H1 (cell line): Measurements from ENCODE around the gene COPG1.

ENCODE experiments used
- BACH1 ChIP-seq: IDR thresholded peaks from 2 replicates; pipeline ENCODE4 v1.6.1; 2012; ENCODE audit warnings: low read length, improper control_type of control experiment
- CEBPB ChIP-seq: IDR thresholded peaks from 2 replicates; pipeline ENCODE4 v1.6.1; 2012; ENCODE audit warnings: low read depth, low read length
- EP300 ChIP-seq, 2 experiments: IDR thresholded peaks; 1 replicate in 1 of 2; 2 replicates in 1 of 2; pipeline ENCODE4 v1.6.1; 2011 to 2012; ENCODE audit warnings: low read depth in 2 of 2, low read length in 2 of 2, mild to moderate bottlenecking in 2 of 2, borderline replicate concordance in 1 of 2, inconsistent platforms in 1 of 2, moderate library complexity in 1 of 2
- EZH2 ChIP-seq: fragments of 200-600 bp; sonication (generic); IDR thresholded peaks from 2 replicates; pipeline ENCODE4 v1.7.1; 2012; ENCODE audit warnings: low read depth, mild to moderate bottlenecking, moderate library complexity, low read length, inconsistent platforms; ENCODE audit not compliant: severe bottlenecking
- POLR2A ChIP-seq, 2 experiments: IDR thresholded peaks; 1 replicate in 1 of 2; 2 replicates in 1 of 2; pipeline ENCODE4 v1.6.1; 2011; ENCODE audit warnings: low read depth in 2 of 2, low read length in 2 of 2, mild to moderate bottlenecking in 2 of 2; ENCODE audit errors: control extremely low read depth in 1 of 2
- POLR2AphosphoS5 ChIP-seq: IDR thresholded peaks from 2 replicates; pipeline ENCODE4 v1.6.1; 2011; ENCODE audit warnings: low read depth, low read length
- RAD21 ChIP-seq, 2 experiments: IDR thresholded peaks in 1 of 2; conservative IDR thresholded peaks in 1 of 2; 2 replicates each; pipeline ENCODE4 v1.6.1; 2011; ENCODE audit warnings: low read depth in 2 of 2, low read length in 2 of 2, improper control_type of control experiment in 1 of 2, inconsistent platforms in 1 of 2, mild to moderate bottlenecking in 1 of 2, moderate library complexity in 1 of 2
- RBBP5 ChIP-seq: IDR thresholded peaks from 2 replicates; pipeline ENCODE4 v1.7.1; 2012; ENCODE audit warnings: low read depth, mild to moderate bottlenecking, inconsistent platforms, low read length, moderate library complexity, borderline replicate concordance
- RFX5 ChIP-seq: IDR thresholded peaks from 2 replicates; pipeline ENCODE4 v1.6.1; 2011; ENCODE audit warnings: low read depth, low read length, improper control_type of control experiment, borderline replicate concordance
- RXRA ChIP-seq: IDR thresholded peaks from 2 replicates; pipeline ENCODE4 v1.6.1; 2011; ENCODE audit warnings: low read depth, mild to moderate bottlenecking, low read length, moderate library complexity; ENCODE audit not compliant: insufficient read depth
- SIN3A ChIP-seq, 2 experiments: IDR thresholded peaks in 1 of 2; conservative IDR thresholded peaks in 1 of 2; 2 replicates each; pipeline ENCODE4 v1.6.1; 2011 to 2012; ENCODE audit warnings: low read length in 2 of 2, improper control_type of control experiment in 1 of 2, low read depth in 1 of 2, mild to moderate bottlenecking in 1 of 2
- SP4 ChIP-seq: IDR thresholded peaks from 2 replicates; pipeline ENCODE4 v1.6.1; 2012; ENCODE audit warnings: low read length, inconsistent platforms
- TEAD4 ChIP-seq: IDR thresholded peaks from 2 replicates; pipeline ENCODE4 v1.6.1; 2012; ENCODE audit warnings: low read depth, low read length, inconsistent platforms, mixed read lengths
- TF ChIP-seq, protein P1 (sequence below), 3 experiments: IDR thresholded peaks; 1 replicate in 2 of 3; 2 replicates in 1 of 3; pipeline versions ENCODE4 v1.5.1 to v1.6.1; 2011; ENCODE audit warnings: low read length in 3 of 3, mild to moderate bottlenecking in 3 of 3, inconsistent platforms in 2 of 3, low read depth in 1 of 3, moderate library complexity in 1 of 3; ENCODE audit not compliant: insufficient read depth in 1 of 3; ENCODE audit errors: control extremely low read depth in 1 of 3

GRCh38 chr3:129281726-129282125, 32.3 kb downstream of the COPG1 start:
- TF ChIP-seq TEAD4 (no peak), EZH2 (no peak), RFX5 (no peak), POLR2AphosphoS5 (no peak), RBBP5 (no peak), POLR2A (IDR thresholded peaks at IDR 0.05; ENCODE audit: control extremely low read depth in 1 of 2, low read depth in 2 of 2, low read length in 2 of 2) (no peak), EP300 (IDR thresholded peaks at IDR 0.05; ENCODE audit: borderline replicate concordance in 1 of 2, low read depth in 2 of 2, low read length in 2 of 2) (no peak), RAD21 (IDR thresholded peaks at IDR 0.05 in 1 of 2, conservative IDR thresholded peaks at IDR 0.05 in 1 of 2; ENCODE audit: low read depth in 2 of 2, low read length in 2 of 2) (no peak), RXRA (no peak), SIN3A (conservative IDR thresholded peaks at IDR 0.05 in 1 of 2, IDR thresholded peaks at IDR 0.05 in 1 of 2; ENCODE audit: low read depth in 1 of 2, low read length in 2 of 2) (no peak), BACH1 (no peak), SP4 (no peak), CEBPB (no peak)
- TF ChIP-seq, protein P1, sequence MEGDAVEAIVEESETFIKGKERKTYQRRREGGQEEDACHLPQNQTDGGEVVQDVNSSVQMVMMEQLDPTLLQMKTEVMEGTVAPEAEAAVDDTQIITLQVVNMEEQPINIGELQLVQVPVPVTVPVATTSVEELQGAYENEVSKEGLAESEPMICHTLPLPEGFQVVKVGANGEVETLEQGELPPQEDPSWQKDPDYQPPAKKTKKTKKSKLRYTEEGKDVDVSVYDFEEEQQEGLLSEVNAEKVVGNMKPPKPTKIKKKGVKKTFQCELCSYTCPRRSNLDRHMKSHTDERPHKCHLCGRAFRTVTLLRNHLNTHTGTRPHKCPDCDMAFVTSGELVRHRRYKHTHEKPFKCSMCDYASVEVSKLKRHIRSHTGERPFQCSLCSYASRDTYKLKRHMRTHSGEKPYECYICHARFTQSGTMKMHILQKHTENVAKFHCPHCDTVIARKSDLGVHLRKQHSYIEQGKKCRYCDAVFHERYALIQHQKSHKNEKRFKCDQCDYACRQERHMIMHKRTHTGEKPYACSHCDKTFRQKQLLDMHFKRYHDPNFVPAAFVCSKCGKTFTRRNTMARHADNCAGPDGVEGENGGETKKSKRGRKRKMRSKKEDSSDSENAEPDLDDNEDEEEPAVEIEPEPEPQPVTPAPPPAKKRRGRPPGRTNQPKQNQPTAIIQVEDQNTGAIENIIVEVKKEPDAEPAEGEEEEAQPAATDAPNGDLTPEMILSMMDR (IDR thresholded peaks at IDR 0.05; ENCODE audit: control extremely low read depth in 1 of 3, insufficient read depth in 1 of 3, low read depth in 1 of 3, low read length in 3 of 3) = no peak
